Measurements from ENCODE around the gene PRKAR1B.

PRKAR1B gene

GRCh38 chr7:522071-522950 lies 204.8 kb downstream of the PRKAR1B start:
- DNase-seq (ENCODE audit: low spot score) = peak; percentile 62

GRCh38 chr7:521221-522070 lies 205.6 kb downstream of the PRKAR1B start:
- TF ChIP-seq, protein P1, sequence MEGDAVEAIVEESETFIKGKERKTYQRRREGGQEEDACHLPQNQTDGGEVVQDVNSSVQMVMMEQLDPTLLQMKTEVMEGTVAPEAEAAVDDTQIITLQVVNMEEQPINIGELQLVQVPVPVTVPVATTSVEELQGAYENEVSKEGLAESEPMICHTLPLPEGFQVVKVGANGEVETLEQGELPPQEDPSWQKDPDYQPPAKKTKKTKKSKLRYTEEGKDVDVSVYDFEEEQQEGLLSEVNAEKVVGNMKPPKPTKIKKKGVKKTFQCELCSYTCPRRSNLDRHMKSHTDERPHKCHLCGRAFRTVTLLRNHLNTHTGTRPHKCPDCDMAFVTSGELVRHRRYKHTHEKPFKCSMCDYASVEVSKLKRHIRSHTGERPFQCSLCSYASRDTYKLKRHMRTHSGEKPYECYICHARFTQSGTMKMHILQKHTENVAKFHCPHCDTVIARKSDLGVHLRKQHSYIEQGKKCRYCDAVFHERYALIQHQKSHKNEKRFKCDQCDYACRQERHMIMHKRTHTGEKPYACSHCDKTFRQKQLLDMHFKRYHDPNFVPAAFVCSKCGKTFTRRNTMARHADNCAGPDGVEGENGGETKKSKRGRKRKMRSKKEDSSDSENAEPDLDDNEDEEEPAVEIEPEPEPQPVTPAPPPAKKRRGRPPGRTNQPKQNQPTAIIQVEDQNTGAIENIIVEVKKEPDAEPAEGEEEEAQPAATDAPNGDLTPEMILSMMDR (conservative IDR thresholded peaks at IDR 0.05; ENCODE audit: low read depth) = no peak
- peak overlapping the region; percentile 98 for H3K27ac ChIP-seq
- CTCF ChIA-PET = interaction anchor here (0.5 to 1.5 kb wide), 2 partner anchors 18 to 250 kb away, joined by 3 to 5 read pairs; no protein-coding TSS in a partner anchor
- no peak for DNase-seq (ENCODE audit: low spot score)
- POLR2A ChIA-PET (ENCODE audit: low non-redundant PET) = no interaction called here

More at GRCh38 chr7:522071-522950, 204.8 kb downstream of the PRKAR1B start:
- H3K27ac ChIP-seq = peak overlapping the region; percentile 98
- CTCF ChIA-PET = interaction anchor here (0.5 to 1.1 kb wide), 5 partner anchors 9 to 778 kb away, joined by 3 to 5 read pairs (median 3); no protein-coding TSS in a partner anchor
- TF ChIP-seq, protein P1 (conservative IDR thresholded peaks at IDR 0.05; ENCODE audit: low read depth) = 0 out of 2 replicates have a peak, but pooled peaks have one; percentile 9
- POLR2A ChIA-PET (ENCODE audit: low non-redundant PET) = no interaction called here

- POLR2A ChIA-PET (ENCODE audit: low non-redundant PET) = interaction anchor here (1.1 kb wide), 1 partner anchor 18 kb away, joined by 5 read pairs; no protein-coding TSS in a partner anchor
- TF ChIP-seq, protein P1 (conservative IDR thresholded peaks at IDR 0.05; ENCODE audit: low read depth) = no peak
- H3K27ac ChIP-seq = peak overlapping the region; percentile 98
- CTCF ChIA-PET = interaction anchor here (0.6 to 1.5 kb wide), 4 partner anchors 18 to 67 kb away, joined by 3 to 5 read pairs (median 3); no protein-coding TSS in a partner anchor
- DNase-seq (ENCODE audit: low spot score) = no peak
Measured at GRCh38 chr7:520503-521161, 206.4 kb downstream of the PRKAR1B start.

- POLR2A ChIA-PET (ENCODE audit: low non-redundant PET) = interaction anchor here (1.1 kb wide), 1 partner anchor 19 kb away, joined by 5 read pairs; no protein-coding TSS in a partner anchor
- CTCF ChIA-PET = interaction anchor here (0.5 to 0.7 kb wide), 4 partner anchors 27 to 293 kb away, joined by 3 to 4 read pairs (median 3); no protein-coding TSS in a partner anchor
- peak within 1 kb of the TSS; percentile 98 for H3K27ac ChIP-seq
- TF ChIP-seq, protein P1 (conservative IDR thresholded peaks at IDR 0.05; ENCODE audit: low read depth) = no peak; the same call in 1 of the 2 replicates
- DNase-seq (ENCODE audit: low spot score) = peak; percentile 55
Measured at GRCh38 chr7:519484-520390, 207.3 kb downstream of the PRKAR1B start, which contains the start of gene PDGFA. Gene PDGFA (minus strand): TSS chr7:519846. CDS start chr7:519001, 845 bp downstream.

DNA sequence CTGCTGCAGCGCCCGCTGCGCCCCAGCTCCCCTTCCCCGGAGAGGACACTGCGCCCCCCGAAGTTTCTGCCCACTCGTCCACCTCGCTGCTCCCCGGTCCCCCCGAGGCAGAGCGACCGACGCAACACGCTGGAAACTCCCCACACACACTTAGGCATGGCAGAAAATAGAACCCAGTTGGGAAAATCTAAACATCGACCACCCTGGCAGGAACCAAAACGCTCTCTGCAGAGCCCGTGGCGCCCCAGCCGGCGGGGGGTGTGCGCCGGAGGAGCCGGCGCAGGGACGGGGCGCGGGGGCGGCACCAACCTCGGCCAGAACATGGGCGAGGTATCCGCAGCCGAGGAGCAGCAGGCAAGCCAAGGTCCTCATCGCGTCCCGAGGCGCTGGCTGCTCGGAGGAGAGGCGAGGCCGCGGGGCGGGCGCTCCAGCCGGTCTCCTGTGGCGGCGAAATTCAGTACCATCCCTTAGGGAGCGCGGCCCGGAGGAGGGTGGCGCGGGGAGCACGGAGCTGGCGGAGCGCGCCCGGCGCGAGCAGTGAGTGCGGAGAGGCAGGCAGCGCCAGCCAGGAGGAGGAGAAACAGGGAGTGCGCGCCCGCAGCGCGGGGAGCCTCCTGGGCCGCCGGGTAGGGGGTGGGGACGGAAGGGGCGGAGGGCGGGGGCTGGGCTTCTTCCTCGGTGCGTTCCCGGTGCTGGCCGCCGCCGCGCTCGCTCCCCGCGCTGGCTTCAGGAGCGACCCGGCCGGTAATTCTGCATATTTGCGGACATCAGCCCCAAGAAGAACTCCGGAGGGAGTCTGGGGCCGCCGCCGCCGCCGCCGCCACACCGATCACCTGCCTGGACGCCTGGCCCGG lies 208.2 kb downstream of the PRKAR1B start:
- ChIA-PET CTCF (interaction anchor here (0.6 kb wide), 1 partner anchor 64 kb away, joined by 3 read pairs; no protein-coding TSS in a partner anchor), POLR2A (ENCODE audit: low non-redundant PET) (no interaction called here)
- no peak for DNase-seq (ENCODE audit: low spot score)
- H3K27ac ChIP-seq = peak overlapping the region; percentile 98
- TF ChIP-seq, protein P1 (conservative IDR thresholded peaks at IDR 0.05; ENCODE audit: low read depth) = no peak

All from RWPE1 (cell line).